Dedifferentiated amniotic fluid mesenchymal stem cell (primary cell): ENCODE results near the gene SSTR5.
A peak's percentile ranks its signal among the peaks of the same experiment; 100 is the strongest.

Experiments used
- DNase-seq: peaks from one replicate; pipeline ENCODE4 v3.0.0-alpha.2; 2016; ENCODE audit errors: extremely low spot score

The SSTR5 gene

GRCh38 chr16:1102921-1103635 is 30.5 kb downstream of the SSTR5 start:
- DNase-seq, result no peak

DNA sequence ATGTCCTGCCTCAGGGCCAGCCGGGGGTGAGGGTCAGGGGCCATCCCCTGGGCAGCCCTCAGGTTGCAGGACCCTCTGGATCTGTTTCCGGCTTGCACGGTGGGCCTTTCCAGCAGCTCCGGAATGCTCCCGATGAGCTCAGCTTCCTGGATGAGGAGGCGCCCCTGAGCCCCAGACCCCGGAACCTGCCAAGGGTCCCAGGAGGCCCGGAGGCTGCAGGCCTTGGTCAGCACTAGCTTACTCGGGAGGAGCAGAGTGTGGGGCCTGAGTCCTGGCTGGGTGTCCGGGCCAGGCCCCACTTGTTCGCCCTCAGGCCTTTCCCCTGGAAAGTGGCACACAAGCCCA is 31.1 kb downstream of the SSTR5 start:
- DNase-seq, result no peak

DNA sequence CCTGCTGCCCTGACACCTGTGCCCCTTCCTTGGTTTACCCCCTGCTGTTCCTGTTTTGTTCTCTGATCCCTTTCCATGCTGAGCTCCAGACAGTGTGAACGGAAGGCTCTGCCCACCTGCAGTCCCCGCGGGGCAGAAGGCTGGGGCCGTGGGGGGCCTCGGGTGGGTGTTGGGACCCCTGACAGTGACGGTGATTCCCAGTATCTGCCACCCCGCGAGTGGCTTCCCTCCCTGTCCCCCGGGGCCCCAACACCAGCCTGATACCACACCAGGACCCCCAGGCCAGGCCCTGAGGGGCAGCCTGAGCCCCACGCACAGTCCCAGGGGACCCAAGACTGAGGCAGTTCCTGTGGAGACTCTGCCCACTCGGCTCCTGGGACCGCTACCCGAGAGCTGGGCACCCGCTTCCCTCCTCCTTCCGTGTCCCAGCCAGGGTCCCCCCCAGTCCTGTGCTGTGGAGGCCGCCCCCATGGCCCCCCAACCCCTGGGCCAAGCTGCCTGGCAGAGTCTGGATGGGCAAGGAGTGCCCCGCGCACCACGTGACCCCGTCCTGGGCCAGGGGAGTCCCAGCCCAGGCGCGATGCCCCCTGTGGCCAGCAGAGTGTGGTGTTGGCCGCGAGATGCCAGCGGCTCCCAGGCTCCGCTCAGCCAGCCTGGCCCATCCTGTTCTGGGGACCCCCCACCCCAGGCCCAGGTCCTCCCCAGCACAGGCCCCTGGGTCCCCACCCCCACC is 33.5 kb downstream of the SSTR5 start:
- DNase-seq, result peak; percentile 46

DNA sequence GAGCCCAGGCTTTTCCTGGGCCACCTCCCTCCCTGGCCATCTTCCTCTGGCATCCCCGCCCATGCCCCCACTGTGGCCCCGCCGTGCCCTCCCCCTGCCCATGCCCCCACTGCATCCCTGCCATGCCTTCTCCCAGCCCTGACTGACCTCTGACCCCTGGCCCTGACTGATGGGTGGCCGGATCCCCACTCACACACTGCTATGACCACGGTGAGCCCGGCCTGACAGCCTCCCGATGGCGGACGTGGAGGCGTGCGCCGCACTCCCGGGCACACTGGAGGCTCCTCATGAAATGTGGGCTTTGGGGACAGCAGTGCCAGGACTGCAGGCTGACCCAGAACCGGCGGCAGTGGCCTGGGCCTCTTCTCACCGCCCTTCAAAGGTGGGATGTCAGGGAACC is 34.1 kb downstream of the SSTR5 start:
- DNase-seq, result no peak

DNA sequence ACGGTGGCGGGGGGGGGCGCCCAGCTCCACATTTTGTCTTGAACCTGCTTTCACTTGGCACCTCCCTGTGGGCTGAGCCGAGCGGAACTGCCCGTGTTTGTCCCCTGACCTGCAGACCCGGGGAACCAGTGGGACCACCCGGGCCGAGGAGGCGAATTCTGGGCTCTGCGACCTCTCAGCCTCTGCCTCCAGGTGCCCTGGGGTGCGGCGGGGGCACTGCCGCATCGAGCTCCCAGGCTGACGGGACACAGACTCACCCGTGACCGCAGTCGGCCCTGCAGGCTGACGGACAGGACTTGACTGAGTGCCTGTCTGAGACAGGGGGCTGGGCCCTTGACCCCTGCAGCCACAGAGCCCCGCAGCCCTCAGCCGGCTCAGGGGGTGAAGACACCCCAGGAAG is 34.6 kb downstream of the SSTR5 start:
- no peak for DNase-seq

DNA sequence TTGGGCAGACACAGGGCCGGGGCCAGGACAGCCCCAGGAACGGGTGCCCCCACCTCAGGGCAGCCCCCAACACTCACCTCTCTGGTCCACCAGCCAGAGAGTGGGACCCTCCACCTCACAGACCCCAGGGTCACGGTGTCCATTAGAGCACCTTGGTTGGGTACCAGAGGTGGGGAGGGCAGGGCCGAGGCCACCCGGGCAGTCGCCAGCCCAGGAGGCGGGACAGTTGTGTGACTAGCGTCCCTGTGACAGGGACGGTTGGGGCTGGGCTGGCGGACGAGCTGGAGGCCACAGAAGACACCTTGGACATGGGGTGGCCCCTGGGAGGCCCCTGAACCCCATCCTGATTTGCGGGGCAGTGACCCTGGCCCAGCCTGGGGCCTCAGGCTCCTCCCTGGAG is 35.2 kb downstream of the SSTR5 start:
- no peak for DNase-seq

- DNase-seq, result no peak
Observed at GRCh38 chr16:1108299-1109252, 36.0 kb downstream of the SSTR5 start.

- DNase-seq, result no peak
Observed at GRCh38 chr16:1109648-1110047, 37.1 kb downstream of the SSTR5 start.

DNA sequence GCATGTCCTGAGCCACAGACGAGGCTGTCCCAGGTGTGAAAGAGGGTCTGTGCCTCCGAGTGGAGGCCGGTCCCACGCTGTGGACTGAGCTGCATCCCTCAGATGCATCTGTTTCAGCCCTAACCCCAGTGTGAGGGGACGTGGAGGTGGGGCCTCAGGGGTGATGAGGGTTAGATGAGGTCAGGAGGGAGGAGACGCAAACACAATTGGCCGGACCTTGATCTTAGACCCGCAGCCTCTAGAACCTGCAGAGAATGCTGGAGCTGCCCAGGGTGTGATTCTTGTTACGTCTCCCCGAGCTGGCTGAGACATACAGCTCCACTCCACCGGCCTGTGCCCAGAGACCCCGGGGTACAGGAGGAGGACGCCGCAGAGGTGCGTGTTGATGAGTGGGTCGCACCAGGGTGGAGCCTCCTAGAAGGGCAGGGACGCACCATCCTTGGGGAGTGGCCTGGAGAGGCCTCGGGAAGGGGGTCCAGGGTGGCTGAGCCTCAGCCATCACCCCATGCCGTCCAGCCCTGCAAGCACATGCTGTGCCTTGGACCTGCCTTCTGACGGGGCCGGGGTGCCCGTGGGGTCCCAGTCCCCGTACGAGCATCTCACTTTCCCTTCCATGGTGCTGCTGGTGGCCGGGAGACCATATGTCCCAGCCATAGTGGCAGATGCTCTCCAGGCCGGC is 40.1 kb downstream of the SSTR5 start:
- DNase-seq, result no peak

- no peak for DNase-seq
Observed at GRCh38 chr16:1113489-1113888, 40.9 kb downstream of the SSTR5 start.

GRCh38 chr16:1113889-1114526 is 41.5 kb downstream of the SSTR5 start:
- no peak for DNase-seq

DNA sequence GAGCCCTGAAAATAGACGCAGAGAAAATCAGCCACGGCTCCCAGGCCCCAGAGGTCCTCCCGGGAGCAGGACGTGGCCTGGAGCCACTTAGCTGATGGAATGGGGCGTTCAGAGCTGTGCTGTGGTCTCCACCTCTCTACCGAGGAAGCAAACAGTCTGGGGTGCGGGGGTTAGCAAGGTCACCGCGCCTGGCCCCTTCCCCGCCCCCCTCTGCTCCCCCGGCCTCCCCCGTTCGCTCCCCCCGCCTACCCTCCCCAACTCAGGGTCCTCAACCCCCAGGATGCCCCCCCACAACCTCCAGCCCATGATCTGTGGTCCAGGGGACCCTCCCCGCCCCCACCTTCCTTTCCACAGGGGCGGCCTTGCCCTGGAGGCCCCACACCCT is 44.1 kb downstream of the SSTR5 start:
- no peak for DNase-seq

DNA sequence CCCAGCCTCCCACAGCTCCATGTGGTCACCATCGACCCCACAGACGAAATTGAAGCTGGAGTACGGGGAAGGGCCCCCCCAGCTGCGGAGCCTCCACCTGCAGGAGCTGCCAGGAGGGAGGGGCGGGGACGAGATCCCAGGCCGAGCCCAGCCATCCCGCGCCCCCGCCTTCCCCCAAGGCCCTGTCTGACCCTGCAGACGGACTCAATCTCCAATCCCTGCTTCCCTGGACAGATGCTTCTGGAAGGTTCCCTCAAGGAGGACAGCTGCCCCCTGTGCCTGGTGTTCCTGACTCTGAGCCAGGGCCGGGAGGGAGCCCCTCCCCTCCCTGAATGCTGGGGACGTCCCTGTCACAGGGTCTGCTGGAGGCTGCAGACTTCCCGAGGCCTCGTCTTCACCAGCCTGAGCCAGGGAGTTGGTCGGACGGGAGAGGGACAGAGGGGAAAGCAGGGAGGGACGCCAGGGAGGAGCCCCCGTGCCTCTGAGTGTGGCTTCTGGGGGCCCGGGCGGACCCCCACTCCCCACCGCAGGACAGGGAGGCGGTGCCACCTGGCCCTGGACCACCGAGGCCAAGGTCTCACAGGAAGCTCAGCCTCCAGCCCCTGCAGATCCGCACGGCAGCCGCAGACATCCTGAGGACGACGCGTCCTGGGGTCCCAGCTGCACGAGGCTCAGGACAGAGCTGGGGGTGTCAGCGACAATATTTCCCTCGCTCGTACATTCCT is 44.8 kb downstream of the SSTR5 start:
- DNase-seq, result no peak

DNA sequence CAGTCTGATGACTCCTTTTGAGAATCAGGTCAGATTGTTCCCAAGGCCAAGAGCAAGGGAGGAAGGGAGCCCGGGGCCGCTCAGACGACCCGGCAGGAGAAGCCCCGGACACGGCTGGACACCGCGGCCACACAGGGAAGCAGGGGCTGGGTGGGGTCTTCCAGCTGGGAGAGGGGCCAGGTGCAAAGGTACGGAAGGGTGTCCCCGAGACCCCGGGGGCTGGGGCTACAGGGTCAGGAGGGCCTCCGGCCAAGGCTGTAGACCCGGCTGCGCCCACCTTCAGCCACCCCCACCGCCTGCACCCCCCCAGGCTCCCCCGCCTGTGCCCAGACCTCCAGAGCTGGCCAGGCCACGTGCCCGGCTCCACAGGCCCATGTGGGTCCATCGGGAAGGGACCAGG is 45.4 kb downstream of the SSTR5 start:
- DNase-seq, result no peak

GRCh38 chr16:1119129-1119528 is 46.6 kb downstream of the SSTR5 start:
- no peak for DNase-seq

DNA sequence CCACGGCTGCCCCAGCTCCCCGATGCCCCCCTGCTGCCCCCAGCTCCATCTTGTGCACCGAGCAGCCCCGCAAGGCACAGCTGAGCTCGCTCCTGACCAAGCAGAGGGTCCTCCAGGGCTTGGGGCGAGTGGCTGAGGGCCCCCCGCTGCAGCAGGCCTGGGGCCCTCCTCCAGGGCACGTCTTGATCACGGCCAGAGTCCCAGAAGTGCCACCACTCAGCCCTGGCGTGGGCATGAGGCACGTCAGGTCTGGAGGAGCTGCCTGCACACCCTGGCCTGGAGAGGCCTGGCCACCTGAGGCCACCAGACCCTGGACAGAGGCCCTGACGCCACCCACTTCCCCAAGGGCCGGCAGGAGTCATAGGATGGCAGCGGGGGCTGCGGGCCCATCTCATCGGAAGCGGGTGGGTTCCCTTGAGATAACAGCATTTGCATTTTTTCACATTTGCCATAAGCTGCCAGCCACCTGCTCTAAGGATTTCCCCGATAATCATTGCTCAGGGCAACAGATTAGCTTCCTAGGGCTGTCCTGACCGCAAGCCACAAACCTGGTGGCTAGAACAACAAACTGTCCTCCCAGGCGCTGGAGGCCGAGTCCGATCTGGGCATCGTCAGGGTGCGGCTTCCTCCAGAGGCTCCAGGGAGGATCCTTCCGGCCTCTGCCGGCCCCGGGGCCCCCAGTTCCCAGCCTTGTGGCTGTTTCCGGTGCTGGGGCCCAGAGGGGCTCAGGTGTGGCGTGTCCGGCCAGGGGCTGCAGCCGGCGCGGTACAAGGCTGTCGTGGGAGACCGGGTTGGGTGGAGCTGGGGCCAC is 47.4 kb downstream of the SSTR5 start:
- no peak for DNase-seq

DNA sequence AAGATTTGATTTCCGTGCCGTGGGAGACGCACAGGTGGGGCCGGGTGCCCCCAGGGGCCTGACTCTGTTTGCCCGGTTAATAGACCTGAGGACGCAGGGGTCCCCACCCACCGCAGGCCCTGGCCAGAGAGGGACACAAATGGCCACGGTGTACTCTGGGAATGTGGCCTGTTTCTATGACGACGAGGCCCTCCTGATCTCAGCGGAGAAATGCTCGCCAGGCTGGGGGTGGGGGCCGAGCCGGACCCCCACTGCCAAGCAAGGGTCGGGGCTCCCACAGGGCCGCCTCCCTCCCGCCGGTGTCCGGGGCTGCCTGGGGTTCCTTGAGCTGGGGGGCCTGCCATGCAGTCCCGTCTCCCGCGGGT is 48.0 kb downstream of the SSTR5 start:
- DNase-seq, result no peak

- DNase-seq, result no peak
Observed at GRCh38 chr16:1121009-1121408, 48.5 kb downstream of the SSTR5 start.

DNA sequence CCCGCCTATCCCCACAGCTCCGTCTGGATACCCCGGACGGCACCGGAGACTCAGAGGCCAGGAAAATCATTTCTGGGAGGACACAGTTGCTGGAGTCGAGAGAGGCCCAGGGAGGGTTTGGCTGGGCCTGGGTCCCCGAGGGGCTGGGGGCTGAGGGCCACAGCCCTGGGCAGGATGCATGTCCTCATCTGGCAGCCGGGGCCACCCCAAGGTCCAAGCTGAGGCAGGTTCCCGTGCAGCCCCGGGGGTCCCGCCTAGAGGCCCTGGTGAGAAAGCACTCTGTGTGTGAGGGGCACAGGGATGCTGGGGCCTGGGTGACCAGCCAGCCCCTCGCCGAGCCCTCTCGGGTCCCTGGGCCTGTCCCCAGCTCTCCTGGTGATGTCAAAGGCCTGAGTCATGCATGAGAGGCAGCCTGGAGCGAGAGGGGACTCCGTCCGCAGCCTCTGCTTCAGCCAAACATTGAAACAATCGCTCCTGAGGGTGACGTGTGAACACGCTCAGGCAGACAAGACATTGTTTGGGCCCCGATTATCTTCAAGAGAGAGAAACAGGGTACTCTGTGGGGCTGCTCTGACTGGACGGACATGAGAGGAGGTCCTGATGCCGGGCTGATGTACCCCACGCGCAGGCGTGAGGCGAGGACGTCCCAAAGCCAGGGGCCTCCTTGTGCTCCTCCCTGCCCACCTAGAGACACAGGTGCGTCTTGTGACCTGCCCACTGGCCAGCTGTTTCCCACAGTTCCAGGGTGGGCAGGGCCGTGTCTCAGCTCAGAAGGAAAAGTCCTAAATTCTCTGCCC is 49.3 kb downstream of the SSTR5 start:
- no peak for DNase-seq
